Neuronal stem cell (in vitro differentiated cells): ENCODE data around the gene DOK4.

Source experiments
- DNase-seq: peaks from one replicate; pipeline ENCODE4 v3.0.0-alpha.2; 2013; ENCODE audit warnings: low spot score
- H2AFZ ChIP-seq: one replicate; pipeline ENCODE4 v1.6.1; 2013; ENCODE audit warnings: mild to moderate bottlenecking, low read length, inconsistent platforms
- H2AK5ac ChIP-seq: 2 replicates; pipeline ENCODE4 v1.6.1; 2013; ENCODE audit warnings: low read depth, mild to moderate bottlenecking, inconsistent platforms, low read length, moderate library complexity, mixed read lengths
- H2BK120ac ChIP-seq: 2 replicates; pipeline ENCODE4 v1.6.1; 2013; ENCODE audit warnings: low read depth, mild to moderate bottlenecking, inconsistent platforms, low read length, moderate library complexity, mixed read lengths
- H2BK12ac ChIP-seq: one replicate; pipeline ENCODE4 v1.6.1; 2013; ENCODE audit warnings: low read length, inconsistent platforms
- H2BK15ac ChIP-seq: 2 replicates; pipeline ENCODE4 v1.6.1; 2013; ENCODE audit warnings: mild to moderate bottlenecking, low read length, inconsistent platforms, mixed read lengths
- H2BK5ac ChIP-seq: one replicate; pipeline ENCODE4 v1.6.1; 2013; ENCODE audit warnings: inconsistent platforms, mild to moderate bottlenecking, low read length, moderate library complexity
- H3K14ac ChIP-seq: one replicate; pipeline ENCODE4 v1.6.1; 2013; ENCODE audit warnings: low read length, inconsistent platforms
- H3K18ac ChIP-seq: 2 replicates; pipeline ENCODE4 v1.6.1; 2013; ENCODE audit warnings: low read length, inconsistent platforms
- H3K23ac ChIP-seq: 2 replicates; pipeline ENCODE4 v1.6.1; 2013; ENCODE audit warnings: low read depth, mild to moderate bottlenecking, mixed read lengths, low read length, inconsistent platforms; ENCODE audit not compliant: poor library complexity
- H3K27ac ChIP-seq: replicated peaks from 3 replicates; pipeline ENCODE4 v1.5.1; 2013; ENCODE audit warnings: low read length, inconsistent platforms
- H3K27me3 ChIP-seq, 3 experiments: 2 replicates each; pipeline ENCODE4 v1.6.1; 2013; ENCODE audit warnings: low read length in 3 of 3, mild to moderate bottlenecking in 2 of 3, inconsistent platforms in 1 of 3, low read depth in 1 of 3, mixed read lengths in 1 of 3, moderate library complexity in 1 of 3; ENCODE audit not compliant: control insufficient read depth in 3 of 3, insufficient read depth in 3 of 3
- H3K36me3 ChIP-seq, 2 donors: replicated peaks in 1 of 2; 2 replicates each; pipeline ENCODE4 v1.6.1; 2013; ENCODE audit warnings: low read length in 2 of 2; ENCODE audit not compliant: control insufficient read depth in 2 of 2, insufficient read depth in 2 of 2
- H3K4ac ChIP-seq: 2 replicates; pipeline ENCODE4 v1.6.1; 2013; ENCODE audit warnings: inconsistent platforms, mild to moderate bottlenecking, low read length, moderate library complexity
- H3K4me1 ChIP-seq, 2 donors: 1 replicate in 1 of 2; 2 replicates in 1 of 2; pipeline ENCODE4 v1.6.1; 2013; ENCODE audit warnings: low read length in 2 of 2, low read depth in 1 of 2; ENCODE audit not compliant: control insufficient read depth in 2 of 2, insufficient read depth in 1 of 2
- H3K4me2 ChIP-seq: one replicate; pipeline ENCODE4 v1.6.1; 2013; ENCODE audit warnings: mild to moderate bottlenecking, low read length, inconsistent platforms; ENCODE audit not compliant: insufficient read depth, poor library complexity, severe bottlenecking
- H3K4me3 ChIP-seq, 2 donors: 2 replicates each; pipeline ENCODE4 v1.5.1; 2013; ENCODE audit warnings: low read length in 2 of 2, mild to moderate bottlenecking in 2 of 2, inconsistent platforms in 1 of 2, moderate library complexity in 1 of 2
- H3K79me1 ChIP-seq: one replicate; pipeline ENCODE4 v1.6.1; 2013; ENCODE audit warnings: low read depth, mild to moderate bottlenecking, inconsistent platforms, low read length, moderate library complexity
- H3K9ac ChIP-seq: one replicate; pipeline ENCODE4 v1.6.1; 2013; ENCODE audit warnings: mild to moderate bottlenecking, low read depth, low read length, inconsistent platforms; ENCODE audit not compliant: poor library complexity
- H3K9me3 ChIP-seq, 2 donors: replicated peaks in 1 of 2; 2 replicates each; pipeline versions ENCODE3 to v1.6.1; 2013; ENCODE audit warnings: low read length in 2 of 2, mild to moderate bottlenecking in 2 of 2, inconsistent platforms in 1 of 2, low read depth in 1 of 2, mixed read lengths in 1 of 2, moderate library complexity in 1 of 2; ENCODE audit not compliant: control insufficient read depth in 2 of 2, insufficient read depth in 1 of 2
- H4K8ac ChIP-seq: one replicate; pipeline ENCODE4 v1.6.1; 2013; ENCODE audit warnings: low read depth, mild to moderate bottlenecking, inconsistent platforms, low read length, moderate library complexity
- H4K91ac ChIP-seq: one replicate; pipeline ENCODE4 v1.6.1; 2013; ENCODE audit warnings: low read length, low read depth, mild to moderate bottlenecking, inconsistent platforms; ENCODE audit not compliant: poor library complexity
- WGBS, 2 donors: extraction: QIAGEN DNeasy Blood & Tissue Kit; methylation state at CpG; one replicate each; pipeline ENCODE4 v1.1.7; 2013; ENCODE audit warnings: missing lambda C conversion rate in 2 of 2, mixed read lengths in 1 of 2; ENCODE audit not compliant: insufficient read length in 2 of 2, insufficient replicate concordance in 1 of 2; ENCODE audit errors: extremely low coverage in 2 of 2; 5-methylcytosine and 5-hydroxymethylcytosine counted together

DOK4 gene

DNA sequence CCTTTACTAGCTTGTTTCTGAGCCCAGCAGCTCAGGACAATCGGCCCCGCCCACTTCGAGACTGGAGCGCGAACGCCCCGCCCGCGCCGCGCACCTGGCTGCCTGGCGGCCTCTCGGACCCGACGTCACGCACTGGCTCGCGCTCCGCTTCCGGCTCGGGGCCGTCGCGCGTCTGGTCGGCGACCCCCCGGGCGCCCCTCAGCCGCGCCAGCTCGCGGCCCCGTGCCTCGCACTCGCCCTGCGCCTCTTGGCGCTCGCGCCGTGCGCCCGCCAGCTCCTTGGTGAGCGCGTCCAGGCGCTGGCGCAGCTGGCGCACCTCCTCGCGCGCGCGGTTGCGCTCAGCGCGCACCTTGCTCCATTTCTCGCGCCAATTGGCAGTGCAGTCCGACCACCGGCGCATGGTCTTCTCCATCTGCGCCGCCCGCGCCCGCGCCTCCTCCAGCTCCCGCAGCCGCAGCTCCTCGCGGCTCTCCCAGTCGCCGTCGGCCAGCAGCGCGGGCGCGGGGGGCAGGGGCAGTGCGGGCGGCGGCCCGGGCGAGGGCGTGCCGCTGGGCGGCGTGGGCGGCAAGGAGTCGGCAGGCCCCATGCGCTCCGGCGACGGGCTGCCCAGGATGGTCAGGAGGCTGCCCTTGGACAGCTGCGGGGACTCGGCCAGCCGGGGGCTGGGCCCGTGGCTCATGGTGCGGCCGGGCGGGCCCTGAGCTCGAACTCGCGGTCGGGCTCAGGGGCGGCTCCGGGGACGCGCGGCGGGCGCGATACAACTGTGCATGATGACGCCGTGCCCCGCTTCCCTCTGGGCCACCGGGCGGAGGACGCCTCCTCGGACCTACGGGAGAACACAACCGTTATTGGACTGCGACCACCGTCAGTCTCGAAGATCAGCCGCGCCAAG, 42.5 kb upstream of the DOK4 start:
- no peak for DNase-seq
- H2BK5ac ChIP-seq: no peak overlapping the region
- H3K9ac ChIP-seq: peak overlapping the region; percentile 82
- no peak overlapping the region for H2BK15ac ChIP-seq
- no peak overlapping the region for H4K91ac ChIP-seq
- peak overlapping the region; percentile 81 for H3K18ac ChIP-seq
- H3K36me3 ChIP-seq: peaks cover 0 to 4% of the 10 kb centered on the region in 2 donors
- H3K9me3 ChIP-seq: no peaks in the 10 kb centered on the region
- H2AFZ ChIP-seq: no peak overlapping the region
- H3K79me1 ChIP-seq: peaks cover 9% of the 10 kb centered on the region
- no peak overlapping the region for H2BK120ac ChIP-seq
- no peak overlapping the region for H3K4ac ChIP-seq
- no peak overlapping the region for H4K8ac ChIP-seq
- no peak overlapping the region for H3K27ac ChIP-seq
- peaks cover 23 to 29% of the 10 kb centered on the region in 2 donors for H3K4me1 ChIP-seq
- H3K4me2 ChIP-seq: peak overlapping the region; percentile 93
- H3K4me3 ChIP-seq: peak overlapping the region in 1 of 2 donors; percentile 84
- no CpG with 5 or more reads among the region's 126 CpGs for WGBS, 2 donors
- H3K23ac ChIP-seq: no peak overlapping the region
- peaks cover 0 to 20% (median 0%) of the 10 kb centered on the region in 3 experiments for H3K27me3 ChIP-seq
- no peak overlapping the region for H2AK5ac ChIP-seq
- peak overlapping the region; percentile 52 for H2BK12ac ChIP-seq
- H3K14ac ChIP-seq: peak overlapping the region; percentile 67

DNA sequence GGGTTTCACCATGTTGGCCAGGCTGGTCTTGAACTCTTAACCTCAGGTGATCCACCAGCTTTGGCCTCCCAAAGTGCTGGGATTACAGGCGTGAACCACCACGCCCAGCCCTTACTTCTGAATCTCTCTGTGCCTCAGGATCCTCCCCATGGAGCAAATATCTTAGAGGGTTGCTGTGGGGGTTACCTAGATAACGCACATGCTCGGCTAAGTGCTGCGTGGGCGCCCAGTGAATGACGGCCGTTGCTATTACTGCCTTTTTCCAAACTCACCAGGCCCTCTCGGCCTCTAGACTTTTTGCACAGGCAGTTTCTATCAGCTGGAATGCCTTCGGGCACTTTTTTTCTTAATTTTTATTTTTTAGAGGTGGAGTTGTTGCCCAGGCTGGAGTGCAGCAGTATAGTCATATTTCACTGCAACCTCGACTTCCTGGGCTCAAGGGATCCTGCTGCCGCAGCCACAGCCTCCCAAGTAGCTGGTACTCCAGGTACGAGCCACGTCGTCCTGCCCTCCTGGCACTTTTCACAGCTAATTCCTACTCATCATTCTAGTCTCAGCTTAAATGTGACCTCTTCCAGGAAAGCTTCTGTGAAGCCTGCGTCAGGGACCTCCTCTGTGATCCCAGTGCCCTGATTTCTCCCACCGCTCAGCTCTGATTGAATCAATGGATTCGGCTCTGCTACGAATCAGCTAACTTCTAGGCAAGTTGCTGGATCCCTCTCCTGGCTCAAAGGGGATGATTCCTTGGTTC, 41.5 kb upstream of the DOK4 start:
- Histone ChIP-seq H3K79me1 (peaks cover 4% of the 10 kb centered on the region), H2AFZ (no peak overlapping the region), H3K27me3 (peaks cover 0 to 20% (median 0%) of the 10 kb centered on the region in 3 experiments), H3K4ac (no peak overlapping the region), H3K9ac (no peak overlapping the region), H4K91ac (no peak overlapping the region), H3K18ac (no peak overlapping the region), H3K23ac (no peak overlapping the region), H3K14ac (no peak overlapping the region), H2BK120ac (no peak overlapping the region), H2BK5ac (no peak overlapping the region), H2AK5ac (no peak overlapping the region), H3K4me1 (peaks cover 15 to 20% of the 10 kb centered on the region in 2 donors), H2BK12ac (no peak overlapping the region), H3K27ac (no peak overlapping the region), H3K9me3 (no peaks in the 10 kb centered on the region), H2BK15ac (peak overlapping the region; percentile 26), H3K4me2 (no peak overlapping the region), H4K8ac (no peak overlapping the region), H3K36me3 (peaks cover 0 to 4% of the 10 kb centered on the region in 2 donors), H3K4me3 (no peak overlapping the region)
- DNase-seq: no peak
- no CpG with 5 or more reads among the region's 19 CpGs for WGBS, 2 donors

DNA sequence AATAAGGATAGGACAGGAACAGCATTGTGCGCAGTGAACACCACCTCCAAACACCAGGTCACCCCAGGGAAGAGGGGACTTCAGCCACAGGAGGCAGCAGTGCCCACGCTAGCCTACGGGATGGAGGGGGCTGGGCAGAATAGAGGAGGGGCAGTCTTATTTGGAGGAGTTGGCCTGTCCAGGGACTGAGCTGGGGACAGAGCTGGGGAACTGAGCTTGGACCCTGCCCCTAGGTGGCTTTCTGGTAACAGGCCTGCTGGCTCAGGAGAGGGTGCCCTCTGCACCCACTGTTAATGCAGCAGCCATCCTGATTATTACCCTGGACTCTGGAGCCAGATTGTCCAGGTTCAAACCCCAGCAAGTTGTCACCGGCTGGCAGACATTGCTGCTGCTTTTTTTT, 40.7 kb upstream of the DOK4 start:
- H2AFZ ChIP-seq: no peak overlapping the region
- WGBS, 2 donors: no CpG with 5 or more reads among the region's 4 CpGs

DNA sequence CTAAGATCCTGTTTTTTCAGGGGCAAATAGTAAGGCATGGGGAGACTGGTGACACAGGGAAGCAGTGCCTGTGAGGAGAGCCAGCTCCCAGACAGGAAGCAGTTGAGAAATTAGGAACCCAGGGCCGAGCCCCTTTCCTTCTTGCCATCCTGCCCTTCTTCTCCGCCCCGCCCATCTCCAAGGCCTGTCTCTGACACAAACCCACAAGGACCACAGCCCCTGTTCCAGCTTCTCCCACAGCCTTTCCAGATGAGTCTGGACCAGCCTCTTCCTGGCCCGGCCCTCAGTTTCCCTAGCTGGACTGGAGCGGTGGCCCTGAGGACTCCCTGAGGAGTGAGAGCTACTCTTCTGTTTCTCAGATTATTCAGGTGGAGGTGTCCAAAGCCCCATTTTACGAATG, 40.2 kb upstream of the DOK4 start:
- Histone ChIP-seq H2BK12ac (no peak overlapping the region), H3K9ac (peak overlapping the region; percentile 13), H3K4me1 (peaks cover 8% of the 10 kb centered on the region in 2 donors), H2BK5ac (peak overlapping the region; percentile 47), H3K79me1 (peaks cover 3% of the 10 kb centered on the region), H3K27me3 (peaks cover 0 to 20% (median 0%) of the 10 kb centered on the region in 3 experiments), H2AK5ac (peak overlapping the region; percentile 40), H4K8ac (no peak overlapping the region), H2BK120ac (peak overlapping the region; percentile 38), H3K14ac (no peak overlapping the region), H3K27ac (no peak overlapping the region), H3K18ac (no peak overlapping the region), H2BK15ac (no peak overlapping the region), H2AFZ (no peak overlapping the region), H3K4me2 (no peak overlapping the region), H3K23ac (no peak overlapping the region), H3K4me3 (no peak overlapping the region), H3K36me3 (peaks cover 0 to 4% of the 10 kb centered on the region in 2 donors), H4K91ac (no peak overlapping the region), H3K4ac (no peak overlapping the region), H3K9me3 (no peaks in the 10 kb centered on the region)
- no peak for DNase-seq
- WGBS, 2 donors: no CpG with 5 or more reads among the region's 6 CpGs

More for the DNA sequence above, 40.7 kb upstream of the DOK4 start:
- Histone ChIP-seq H3K4me1 (peaks cover 8 to 13% of the 10 kb centered on the region in 2 donors), H3K27ac (no peak overlapping the region), H2BK15ac (no peak overlapping the region), H2BK12ac (no peak overlapping the region), H3K27me3 (peaks cover 0 to 20% (median 0%) of the 10 kb centered on the region in 3 experiments), H3K9ac (peak overlapping the region; percentile 13), H3K4ac (no peak overlapping the region), H3K36me3 (peaks cover 0 to 4% of the 10 kb centered on the region in 2 donors), H2BK5ac (peak overlapping the region; percentile 47), H4K91ac (no peak overlapping the region), H3K4me3 (no peak overlapping the region), H3K4me2 (no peak overlapping the region), H3K23ac (peak overlapping the region; percentile 34), H3K9me3 (no peaks in the 10 kb centered on the region), H2AK5ac (peak overlapping the region; percentile 40), H3K14ac (no peak overlapping the region), H3K18ac (no peak overlapping the region), H2BK120ac (peak overlapping the region; percentile 38), H4K8ac (no peak overlapping the region), H3K79me1 (peaks cover 3% of the 10 kb centered on the region)
- DNase-seq: no peak
